ENCODE data around the gene ADPRS.

ADPRS gene

GRCh38 chr1:36067871-36068270 is 20.8 kb upstream of the ADPRS start:
- TF ChIP-seq CTCF (conservative IDR thresholded peaks at IDR 0.05; ENCODE audit: low read length): no peak
- no peak for TF ChIP-seq EZH2phosphoT487 (IDR thresholded peaks at IDR 0.05; ENCODE audit: borderline replicate concordance)
- no peaks in the 10 kb centered on the region for H3K79me2 ChIP-seq (ENCODE audit: insufficient read depth, low read length)
- no peaks in the 10 kb centered on the region for H3F3A ChIP-seq (ENCODE audit: low read depth)
- no peaks in the 10 kb centered on the region for H3K36me3 ChIP-seq (ENCODE audit: insufficient read depth, low read length)
- H3K9ac ChIP-seq (ENCODE audit: low read depth, low read length, poor library complexity, severe bottlenecking): no peak overlapping the region
- H3K9me2 ChIP-seq (replicated peaks; ENCODE audit: low read depth, low read length): no peaks in the 10 kb centered on the region
- H3K4me1 ChIP-seq (ENCODE audit: insufficient read depth, low read length, poor library complexity, severe bottlenecking): no peaks in the 10 kb centered on the region
- H3K27me3 ChIP-seq (ENCODE audit: insufficient read depth, low read length, poor library complexity, severe bottlenecking): no peaks in the 10 kb centered on the region
- H3K4me3 ChIP-seq (ENCODE audit: low read length, poor library complexity, severe bottlenecking): no peak overlapping the region
- H4K20me1 ChIP-seq (ENCODE audit: insufficient read depth, low read length, poor library complexity, severe bottlenecking): no peaks in the 10 kb centered on the region
- no peak overlapping the region for H2AFZ ChIP-seq (ENCODE audit: low read length)
- H3K4me2 ChIP-seq (ENCODE audit: low read depth, low read length, poor library complexity, severe bottlenecking): no peak overlapping the region
- H3K9me3 ChIP-seq (ENCODE audit: insufficient read depth, low read depth, low read length): no peaks in the 10 kb centered on the region

GRCh38 chr1:36068866-36069265 is 19.8 kb upstream of the ADPRS start:
- no peaks in the 10 kb centered on the region for H3K4me1 ChIP-seq (ENCODE audit: insufficient read depth, low read length, poor library complexity, severe bottlenecking)
- no peak overlapping the region for H2AFZ ChIP-seq (ENCODE audit: low read length)
- no peaks in the 10 kb centered on the region for H3K79me2 ChIP-seq (ENCODE audit: insufficient read depth, low read length)
- H3K9me2 ChIP-seq (replicated peaks; ENCODE audit: low read depth, low read length): no peaks in the 10 kb centered on the region
- no peaks in the 10 kb centered on the region for H3K36me3 ChIP-seq (ENCODE audit: insufficient read depth, low read length)
- no peak overlapping the region for H3K9ac ChIP-seq (ENCODE audit: low read depth, low read length, poor library complexity, severe bottlenecking)
- no peaks in the 10 kb centered on the region for H4K20me1 ChIP-seq (ENCODE audit: insufficient read depth, low read length, poor library complexity, severe bottlenecking)
- no peaks in the 10 kb centered on the region for H3K9me3 ChIP-seq (ENCODE audit: insufficient read depth, low read depth, low read length)
- no peak for TF ChIP-seq EZH2phosphoT487 (IDR thresholded peaks at IDR 0.05; ENCODE audit: borderline replicate concordance)
- TF ChIP-seq CTCF (conservative IDR thresholded peaks at IDR 0.05; ENCODE audit: low read length): no peak
- no peaks in the 10 kb centered on the region for H3F3A ChIP-seq (ENCODE audit: low read depth)
- no peak overlapping the region for H3K4me3 ChIP-seq (ENCODE audit: low read length, poor library complexity, severe bottlenecking)
- no peaks in the 10 kb centered on the region for H3K27me3 ChIP-seq (ENCODE audit: insufficient read depth, low read length, poor library complexity, severe bottlenecking)
- H3K4me2 ChIP-seq (ENCODE audit: low read depth, low read length, poor library complexity, severe bottlenecking): no peak overlapping the region

GRCh38 chr1:36070349-36070748 is 18.3 kb upstream of the ADPRS start:
- Histone ChIP-seq H3K9ac (ENCODE audit: low read depth, low read length, poor library complexity, severe bottlenecking) (no peak overlapping the region), H3K79me2 (ENCODE audit: insufficient read depth, low read length) (no peaks in the 10 kb centered on the region), H3K27me3 (ENCODE audit: insufficient read depth, low read length, poor library complexity, severe bottlenecking) (no peaks in the 10 kb centered on the region), H2AFZ (ENCODE audit: low read length) (no peak overlapping the region), H3K9me2 (replicated peaks; ENCODE audit: low read depth, low read length) (no peaks in the 10 kb centered on the region), H3K4me1 (ENCODE audit: insufficient read depth, low read length, poor library complexity, severe bottlenecking) (no peaks in the 10 kb centered on the region), H3K36me3 (ENCODE audit: insufficient read depth, low read length) (no peaks in the 10 kb centered on the region), H3K4me3 (ENCODE audit: low read length, poor library complexity, severe bottlenecking) (no peak overlapping the region), H4K20me1 (ENCODE audit: insufficient read depth, low read length, poor library complexity, severe bottlenecking) (no peaks in the 10 kb centered on the region), H3K4me2 (ENCODE audit: low read depth, low read length, poor library complexity, severe bottlenecking) (no peak overlapping the region), H3K9me3 (ENCODE audit: insufficient read depth, low read depth, low read length) (no peaks in the 10 kb centered on the region), H3F3A (ENCODE audit: low read depth) (no peaks in the 10 kb centered on the region)
- TF ChIP-seq EZH2phosphoT487 (IDR thresholded peaks at IDR 0.05; ENCODE audit: borderline replicate concordance) (no peak), CTCF (conservative IDR thresholded peaks at IDR 0.05; ENCODE audit: low read length) (no peak)

All from Loucy (cell line).